ENCODE results near the gene GRIK4. TPM values are rescaled to one million over a fixed set of nuclear protein-coding genes. Genes with fewer than 3 reads are reported as not detected.

GRIK4 gene
- total and polyA plus RNA-seq, 9 of the 15 experiments (the other 6 are each of a cell fraction or from before 2014, with no cell fraction given): not detected

DNA sequence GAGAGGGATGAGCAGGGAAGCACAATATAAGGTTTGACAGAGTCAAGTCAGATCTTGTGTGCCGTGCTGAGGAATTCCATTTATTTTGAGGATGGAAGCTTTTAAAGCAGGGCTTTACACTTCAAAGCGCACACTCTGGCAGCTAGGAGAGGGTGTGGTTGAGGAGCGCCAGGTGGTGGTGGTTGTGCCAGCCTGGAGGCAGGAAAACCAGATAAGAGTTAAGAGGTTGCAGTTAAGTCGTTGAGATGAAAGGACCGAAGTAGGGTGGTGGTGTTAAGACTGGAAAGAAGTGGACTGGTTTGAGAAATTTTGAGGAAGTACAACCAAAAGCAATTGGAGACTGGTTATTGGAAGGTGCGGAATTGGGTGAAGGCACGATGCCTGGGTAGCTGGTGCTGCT lies 280.8 kb downstream of the GRIK4 start:
- no peak overlapping the region for H2AFZ ChIP-seq (ENCODE audit: low read depth, low read length)
- no peaks in the 10 kb centered on the region for H3K36me3 ChIP-seq (ENCODE audit: control insufficient read depth, insufficient read depth, low read length)
- TF ChIP-seq, protein P1, sequence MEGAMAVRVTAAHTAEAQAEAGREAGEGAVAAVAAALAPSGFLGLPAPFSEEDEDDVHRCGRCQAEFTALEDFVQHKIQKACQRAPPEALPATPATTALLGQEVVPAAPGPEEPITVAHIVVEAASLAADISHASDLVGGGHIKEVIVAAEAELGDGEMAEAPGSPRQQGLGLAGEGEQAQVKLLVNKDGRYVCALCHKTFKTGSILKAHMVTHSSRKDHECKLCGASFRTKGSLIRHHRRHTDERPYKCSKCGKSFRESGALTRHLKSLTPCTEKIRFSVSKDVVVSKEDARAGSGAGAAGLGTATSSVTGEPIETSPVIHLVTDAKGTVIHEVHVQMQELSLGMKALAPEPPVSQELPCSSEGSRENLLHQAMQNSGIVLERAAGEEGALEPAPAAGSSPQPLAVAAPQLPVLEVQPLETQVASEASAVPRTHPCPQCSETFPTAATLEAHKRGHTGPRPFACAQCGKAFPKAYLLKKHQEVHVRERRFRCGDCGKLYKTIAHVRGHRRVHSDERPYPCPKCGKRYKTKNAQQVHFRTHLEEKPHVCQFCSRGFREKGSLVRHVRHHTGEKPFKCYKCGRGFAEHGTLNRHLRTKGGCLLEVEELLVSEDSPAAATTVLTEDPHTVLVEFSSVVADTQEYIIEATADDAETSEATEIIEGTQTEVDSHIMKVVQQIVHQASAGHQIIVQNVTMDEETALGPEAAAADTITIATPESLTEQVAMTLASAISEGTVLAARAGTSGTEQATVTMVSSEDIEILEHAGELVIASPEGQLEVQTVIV (CRISPR knock-in tag; IDR thresholded peaks at IDR 0.05; ENCODE audit: borderline replicate concordance): no peak
- no peak for TF ChIP-seq KLF13 (tag; IDR thresholded peaks at IDR 0.05; ENCODE audit: borderline replicate concordance, low read depth)
- TF ChIP-seq ZHX1 (conservative IDR thresholded peaks at IDR 0.05; ENCODE audit: low read length): no peak
- TF ChIP-seq, protein P2, sequence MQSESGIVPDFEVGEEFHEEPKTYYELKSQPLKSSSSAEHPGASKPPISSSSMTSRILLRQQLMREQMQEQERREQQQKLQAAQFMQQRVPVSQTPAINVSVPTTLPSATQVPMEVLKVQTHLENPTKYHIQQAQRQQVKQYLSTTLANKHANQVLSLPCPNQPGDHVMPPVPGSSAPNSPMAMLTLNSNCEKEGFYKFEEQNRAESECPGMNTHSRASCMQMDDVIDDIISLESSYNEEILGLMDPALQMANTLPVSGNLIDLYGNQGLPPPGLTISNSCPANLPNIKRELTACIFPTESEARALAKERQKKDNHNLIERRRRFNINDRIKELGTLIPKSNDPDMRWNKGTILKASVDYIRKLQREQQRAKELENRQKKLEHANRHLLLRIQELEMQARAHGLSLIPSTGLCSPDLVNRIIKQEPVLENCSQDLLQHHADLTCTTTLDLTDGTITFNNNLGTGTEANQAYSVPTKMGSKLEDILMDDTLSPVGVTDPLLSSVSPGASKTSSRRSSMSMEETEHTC (IDR thresholded peaks at IDR 0.05): no peak
- TF ChIP-seq TGIF2 (CRISPR knock-in tag; IDR thresholded peaks at IDR 0.05): no peak
- no peak for TF ChIP-seq ZFPM2 (CRISPR knock-in tag; IDR thresholded peaks at IDR 0.05)
- TF ChIP-seq MAFG (tag; conservative IDR thresholded peaks at IDR 0.05): no peak
- TF ChIP-seq, protein P3, sequence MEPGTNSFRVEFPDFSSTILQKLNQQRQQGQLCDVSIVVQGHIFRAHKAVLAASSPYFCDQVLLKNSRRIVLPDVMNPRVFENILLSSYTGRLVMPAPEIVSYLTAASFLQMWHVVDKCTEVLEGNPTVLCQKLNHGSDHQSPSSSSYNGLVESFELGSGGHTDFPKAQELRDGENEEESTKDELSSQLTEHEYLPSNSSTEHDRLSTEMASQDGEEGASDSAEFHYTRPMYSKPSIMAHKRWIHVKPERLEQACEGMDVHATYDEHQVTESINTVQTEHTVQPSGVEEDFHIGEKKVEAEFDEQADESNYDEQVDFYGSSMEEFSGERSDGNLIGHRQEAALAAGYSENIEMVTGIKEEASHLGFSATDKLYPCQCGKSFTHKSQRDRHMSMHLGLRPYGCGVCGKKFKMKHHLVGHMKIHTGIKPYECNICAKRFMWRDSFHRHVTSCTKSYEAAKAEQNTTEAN (CRISPR knock-in tag; IDR thresholded peaks at IDR 0.05): no peak
- H3K4me3 ChIP-seq: no peak overlapping the region
- H3K27ac ChIP-seq (ENCODE audit: extremely low read depth, low read depth, low read length): no peak overlapping the region
- H3K79me2 ChIP-seq (ENCODE audit: control insufficient read depth, insufficient read depth, low read length): no peaks in the 10 kb centered on the region
- in situ Hi-C loops (cut with MboI) (no loop called here), intact Hi-C loops (cut with micrococcal nuclease) (no loop called here)
- DNase-seq (ENCODE audit: extremely low read depth in 1 of 4, low spot score in 3 of 4): no peak
- BruUV-seq (replicated peaks): no TSS peak
- no peak for FAIRE-seq
- H4K20me1 ChIP-seq (replicated peaks; ENCODE audit: control insufficient read depth, insufficient read depth, low read length): peaks cover 10% of the 10 kb centered on the region; the same call in 1 of the 2 replicates
- H3K27me3 ChIP-seq (ENCODE audit: control insufficient read depth in 2 of 2, insufficient read depth in 2 of 2, low read length in 2 of 2): peaks cover 3 to 39% of the 10 kb centered on the region in 2 experiments; a peak in 4 of 5 replicates
- no peaks in the 10 kb centered on the region for H3K9me1 ChIP-seq (ENCODE audit: control insufficient read depth, insufficient read depth, low read length)
- ChIA-PET CTCF (ENCODE audit: low intra/inter-chr PET ratio) (no interaction called here), POLR2A (no interaction called here)
- H3K4me1 ChIP-seq (replicated peaks in 1 of 2; ENCODE audit: control insufficient read depth in 2 of 2, insufficient read depth in 2 of 2, low read length in 2 of 2): no peaks in the 10 kb centered on the region
- no peak overlapping the region for H3K4me2 ChIP-seq (ENCODE audit: insufficient read depth, low read length)
- H3K9me3 ChIP-seq (replicated peaks; ENCODE audit: control insufficient read depth, insufficient read depth, low read depth, low read length): no peaks in the 10 kb centered on the region
- ATAC-seq: no peak
- 1% methylated on average over 7 of the region's 7 CpGs for WGBS (ENCODE audit: insufficient coverage, low coverage, missing lambda C conversion rate)
- H3K9ac ChIP-seq (ENCODE audit: insufficient read depth in 1 of 2, low read depth in 2 of 2, low read length in 2 of 2): no peak overlapping the region

All from K562 (cell line).